DOHH2 (cell line): ENCODE data around the gene TATDN2.

Source experiments
- CTCF ChIP-seq: fragments of 200-600 bp; sonication (generic); IDR thresholded peaks from one replicate; pipeline ENCODE4 v1.5.1; 2014; ENCODE audit warnings: antibody characterized with exemption, mild to moderate bottlenecking, low read depth, low read length; ENCODE audit not compliant: poor library complexity, severe bottlenecking
- EZH2phosphoT487 ChIP-seq: fragments of 200-600 bp; sonication (generic); IDR thresholded peaks from 2 replicates; pipeline ENCODE4 v1.6.1; 2017; ENCODE audit warnings: borderline replicate concordance, mild to moderate bottlenecking, antibody characterized with exemption, low read length, moderate library complexity, mixed read lengths

- TF ChIP-seq CTCF (no peak), EZH2phosphoT487 (no peak)
These were observed 30.2 kb downstream of the TATDN2 start for GRCh38 chr3:10278501-10278900.
